Measurements from ENCODE around the gene PIP5K1B.
A peak's percentile ranks its signal among the peaks of the same experiment; 100 is the strongest.

Gene PIP5K1B

GRCh38 chr9:68822596-68823165, 117.6 kb downstream of the PIP5K1B start:
- no peak overlapping the region for H4K8ac ChIP-seq (ENCODE audit: low read depth, low read length)
- DNase-seq (ENCODE audit: low spot score) = no peak
- no CpG with 5 or more reads among the region's 6 CpGs for WGBS, 2 donors (ENCODE audit: extremely low coverage in 2 of 2, insufficient read length in 2 of 2, insufficient replicate concordance in 1 of 2)

DNA sequence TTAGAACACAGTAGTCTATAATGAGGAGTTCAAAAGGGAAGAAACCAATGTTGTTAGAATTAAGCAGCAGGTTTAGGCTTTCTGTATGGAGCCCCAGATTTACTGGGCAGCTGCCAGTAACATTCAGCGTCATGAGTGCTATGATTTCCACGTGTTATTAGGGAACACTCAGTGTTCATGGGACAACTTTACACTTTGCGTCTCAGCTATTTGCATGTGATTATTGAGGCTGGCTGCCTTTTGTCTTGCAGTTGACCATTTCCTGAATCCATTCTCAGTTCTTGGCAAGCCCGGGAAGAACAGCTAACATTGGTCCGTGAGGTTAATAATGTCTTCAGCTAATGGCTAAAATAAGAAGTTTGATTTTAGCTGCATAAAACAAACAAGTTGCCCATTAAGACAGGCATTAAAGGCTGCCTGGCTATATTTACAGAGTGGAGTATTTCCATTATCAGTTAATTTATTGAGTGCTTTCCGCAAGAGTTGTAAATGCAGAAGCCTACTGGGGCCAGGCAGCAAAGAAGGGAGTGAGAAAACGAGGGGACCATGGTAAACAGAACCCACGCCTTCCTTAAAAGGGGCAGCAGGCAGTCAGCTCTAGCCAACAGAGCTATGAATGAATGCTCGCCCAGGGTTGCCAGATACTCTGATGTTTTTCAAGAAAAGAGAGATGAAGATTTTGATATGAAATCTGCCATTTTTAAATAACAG, 120.9 kb downstream of the PIP5K1B start:
- H3K23ac ChIP-seq (ENCODE audit: low read depth, low read length, poor library complexity) = no peak overlapping the region
- H4K8ac ChIP-seq (ENCODE audit: low read depth, low read length) = no peak overlapping the region
- H2AK5ac ChIP-seq (ENCODE audit: low read depth, low read length) = no peak overlapping the region
- peaks cover 0 to 91% of the 10 kb centered on the region in 2 donors for H3K36me3 ChIP-seq (replicated peaks in 1 of 2; ENCODE audit: control insufficient read depth in 2 of 2, insufficient read depth in 2 of 2, low read length in 2 of 2)
- DNase-seq (ENCODE audit: low spot score) = no peak
- H3K4me2 ChIP-seq (ENCODE audit: insufficient read depth, low read length, poor library complexity, severe bottlenecking) = no peak overlapping the region
- no peak overlapping the region for H3K4ac ChIP-seq (ENCODE audit: low read length)
- no peak overlapping the region for H2BK15ac ChIP-seq (ENCODE audit: low read length)
- WGBS, 2 donors (ENCODE audit: extremely low coverage in 2 of 2, insufficient read length in 2 of 2, insufficient replicate concordance in 1 of 2) = no CpG with 5 or more reads among the region's 9 CpGs
- H3K27ac ChIP-seq (replicated peaks; ENCODE audit: low read length) = no peak overlapping the region
- no peak overlapping the region for H2AFZ ChIP-seq (ENCODE audit: low read length)
- H2BK12ac ChIP-seq (ENCODE audit: low read length) = no peak overlapping the region
- H3K4me3 ChIP-seq (ENCODE audit: low read length in 2 of 2) = no peak overlapping the region
- H2BK5ac ChIP-seq (ENCODE audit: low read length) = no peak overlapping the region
- H3K9me3 ChIP-seq (replicated peaks in 1 of 2; ENCODE audit: control insufficient read depth in 2 of 2, insufficient read depth in 1 of 2, low read depth in 1 of 2, low read length in 2 of 2) = no peaks in the 10 kb centered on the region
- no peak overlapping the region for H3K14ac ChIP-seq (ENCODE audit: low read length)
- peaks cover 0 to 13% of the 10 kb centered on the region in 2 donors for H3K4me1 ChIP-seq (ENCODE audit: control insufficient read depth in 2 of 2, insufficient read depth in 1 of 2, low read depth in 1 of 2, low read length in 2 of 2)
- no peak overlapping the region for H3K18ac ChIP-seq (ENCODE audit: low read length)
- H3K79me1 ChIP-seq (ENCODE audit: low read depth, low read length) = no peaks in the 10 kb centered on the region
- H4K91ac ChIP-seq (ENCODE audit: low read depth, low read length, poor library complexity) = no peak overlapping the region
- no peaks in the 10 kb centered on the region for H3K27me3 ChIP-seq (ENCODE audit: control insufficient read depth in 3 of 3, insufficient read depth in 3 of 3, low read depth in 1 of 3, low read length in 3 of 3)
- H3K9ac ChIP-seq (ENCODE audit: low read depth, low read length, poor library complexity) = no peak overlapping the region
- no peak overlapping the region for H2BK120ac ChIP-seq (ENCODE audit: low read depth, low read length)

More at GRCh38 chr9:68822596-68823165, 117.6 kb downstream of the PIP5K1B start:
- Histone ChIP-seq H2BK120ac (ENCODE audit: low read depth, low read length) (no peak overlapping the region), H3K79me1 (ENCODE audit: low read depth, low read length) (no peaks in the 10 kb centered on the region), H3K4ac (ENCODE audit: low read length) (no peak overlapping the region), H3K36me3 (replicated peaks in 1 of 2; ENCODE audit: control insufficient read depth in 2 of 2, insufficient read depth in 2 of 2, low read length in 2 of 2) (peaks cover 0 to 97% of the 10 kb centered on the region in 2 donors), H3K4me2 (ENCODE audit: insufficient read depth, low read length, poor library complexity, severe bottlenecking) (no peak overlapping the region), H3K9ac (ENCODE audit: low read depth, low read length, poor library complexity) (no peak overlapping the region), H3K4me3 (ENCODE audit: low read length in 2 of 2) (no peak overlapping the region), H3K18ac (ENCODE audit: low read length) (no peak overlapping the region), H2AK5ac (ENCODE audit: low read depth, low read length) (no peak overlapping the region), H4K91ac (ENCODE audit: low read depth, low read length, poor library complexity) (no peak overlapping the region), H3K4me1 (ENCODE audit: control insufficient read depth in 2 of 2, insufficient read depth in 1 of 2, low read depth in 1 of 2, low read length in 2 of 2) (peaks cover 0 to 1% of the 10 kb centered on the region in 2 donors), H3K27ac (replicated peaks; ENCODE audit: low read length) (no peak overlapping the region), H3K9me3 (replicated peaks in 1 of 2; ENCODE audit: control insufficient read depth in 2 of 2, insufficient read depth in 1 of 2, low read depth in 1 of 2, low read length in 2 of 2) (no peaks in the 10 kb centered on the region), H3K14ac (ENCODE audit: low read length) (no peak overlapping the region), H2BK5ac (ENCODE audit: low read length) (no peak overlapping the region), H3K23ac (ENCODE audit: low read depth, low read length, poor library complexity) (no peak overlapping the region), H2BK15ac (ENCODE audit: low read length) (no peak overlapping the region), H2AFZ (ENCODE audit: low read length) (no peak overlapping the region), H3K27me3 (ENCODE audit: control insufficient read depth in 3 of 3, insufficient read depth in 3 of 3, low read depth in 1 of 3, low read length in 3 of 3) (no peaks in the 10 kb centered on the region), H2BK12ac (ENCODE audit: low read length) (no peak overlapping the region)

GRCh38 chr9:68827837-68828744, 123.1 kb downstream of the PIP5K1B start:
- no peak overlapping the region for H2AK5ac ChIP-seq (ENCODE audit: low read depth, low read length)
- no CpG with 5 or more reads among the region's 14 CpGs for WGBS, 2 donors (ENCODE audit: extremely low coverage in 2 of 2, insufficient read length in 2 of 2, insufficient replicate concordance in 1 of 2)
- no peak overlapping the region for H3K27ac ChIP-seq (replicated peaks; ENCODE audit: low read length)
- H2AFZ ChIP-seq (ENCODE audit: low read length) = no peak overlapping the region
- no peak overlapping the region for H3K14ac ChIP-seq (ENCODE audit: low read length)
- peaks cover 0 to 15% of the 10 kb centered on the region in 2 donors for H3K4me1 ChIP-seq (ENCODE audit: control insufficient read depth in 2 of 2, insufficient read depth in 1 of 2, low read depth in 1 of 2, low read length in 2 of 2)
- H3K27me3 ChIP-seq (ENCODE audit: control insufficient read depth in 3 of 3, insufficient read depth in 3 of 3, low read depth in 1 of 3, low read length in 3 of 3) = no peaks in the 10 kb centered on the region
- no peak overlapping the region for H2BK15ac ChIP-seq (ENCODE audit: low read length)
- no peak overlapping the region for H4K8ac ChIP-seq (ENCODE audit: low read depth, low read length)
- no peak overlapping the region for H3K4ac ChIP-seq (ENCODE audit: low read length)
- no peaks in the 10 kb centered on the region for H3K9me3 ChIP-seq (replicated peaks in 1 of 2; ENCODE audit: control insufficient read depth in 2 of 2, insufficient read depth in 1 of 2, low read depth in 1 of 2, low read length in 2 of 2)
- H3K4me2 ChIP-seq (ENCODE audit: insufficient read depth, low read length, poor library complexity, severe bottlenecking) = no peak overlapping the region
- H2BK120ac ChIP-seq (ENCODE audit: low read depth, low read length) = no peak overlapping the region
- no peak for DNase-seq (ENCODE audit: low spot score)
- no peak overlapping the region for H2BK12ac ChIP-seq (ENCODE audit: low read length)
- no peaks in the 10 kb centered on the region for H3K79me1 ChIP-seq (ENCODE audit: low read depth, low read length)
- no peak overlapping the region for H3K4me3 ChIP-seq (ENCODE audit: low read length in 2 of 2)
- no peak overlapping the region for H3K23ac ChIP-seq (ENCODE audit: low read depth, low read length, poor library complexity)
- peaks cover 0 to 79% of the 10 kb centered on the region in 2 donors for H3K36me3 ChIP-seq (replicated peaks in 1 of 2; ENCODE audit: control insufficient read depth in 2 of 2, insufficient read depth in 2 of 2, low read length in 2 of 2)
- H2BK5ac ChIP-seq (ENCODE audit: low read length) = no peak overlapping the region
- peak overlapping the region; percentile 46 for H3K18ac ChIP-seq (ENCODE audit: low read length)
- H3K9ac ChIP-seq (ENCODE audit: low read depth, low read length, poor library complexity) = no peak overlapping the region
- H4K91ac ChIP-seq (ENCODE audit: low read depth, low read length, poor library complexity) = no peak overlapping the region

GRCh38 chr9:68832101-68832500, 127.1 kb downstream of the PIP5K1B start:
- H3K14ac ChIP-seq (ENCODE audit: low read length) = no peak overlapping the region
- H3K4me3 ChIP-seq (ENCODE audit: low read length in 2 of 2) = no peak overlapping the region
- H3K9ac ChIP-seq (ENCODE audit: low read depth, low read length, poor library complexity) = no peak overlapping the region
- H2BK12ac ChIP-seq (ENCODE audit: low read length) = no peak overlapping the region
- no peak overlapping the region for H2BK15ac ChIP-seq (ENCODE audit: low read length)
- H4K8ac ChIP-seq (ENCODE audit: low read depth, low read length) = no peak overlapping the region
- no peak overlapping the region for H2AK5ac ChIP-seq (ENCODE audit: low read depth, low read length)
- H3K4me2 ChIP-seq (ENCODE audit: insufficient read depth, low read length, poor library complexity, severe bottlenecking) = no peak overlapping the region
- H3K18ac ChIP-seq (ENCODE audit: low read length) = no peak overlapping the region
- H3K79me1 ChIP-seq (ENCODE audit: low read depth, low read length) = no peaks in the 10 kb centered on the region
- no peak for DNase-seq (ENCODE audit: low spot score)
- no peak overlapping the region for H3K23ac ChIP-seq (ENCODE audit: low read depth, low read length, poor library complexity)
- peaks cover 0 to 48% of the 10 kb centered on the region in 2 donors for H3K36me3 ChIP-seq (replicated peaks in 1 of 2; ENCODE audit: control insufficient read depth in 2 of 2, insufficient read depth in 2 of 2, low read length in 2 of 2)
- peaks cover 0 to 14% of the 10 kb centered on the region in 2 donors for H3K4me1 ChIP-seq (ENCODE audit: control insufficient read depth in 2 of 2, insufficient read depth in 1 of 2, low read depth in 1 of 2, low read length in 2 of 2)
- no peak overlapping the region for H2BK120ac ChIP-seq (ENCODE audit: low read depth, low read length)
- no peak overlapping the region for H2BK5ac ChIP-seq (ENCODE audit: low read length)
- no peak overlapping the region for H3K4ac ChIP-seq (ENCODE audit: low read length)
- no peaks in the 10 kb centered on the region for H3K27me3 ChIP-seq (ENCODE audit: control insufficient read depth in 3 of 3, insufficient read depth in 3 of 3, low read depth in 1 of 3, low read length in 3 of 3)
- H4K91ac ChIP-seq (ENCODE audit: low read depth, low read length, poor library complexity) = no peak overlapping the region
- no peaks in the 10 kb centered on the region for H3K9me3 ChIP-seq (replicated peaks in 1 of 2; ENCODE audit: control insufficient read depth in 2 of 2, insufficient read depth in 1 of 2, low read depth in 1 of 2, low read length in 2 of 2)
- H2AFZ ChIP-seq (ENCODE audit: low read length) = no peak overlapping the region
- no peak overlapping the region for H3K27ac ChIP-seq (replicated peaks; ENCODE audit: low read length)
